IMR-90 (cell line): ENCODE measurements around the gene CASP3. TPM values are rescaled to one million over a fixed set of nuclear protein-coding genes. Genes with fewer than 3 reads are reported as not detected.
A peak's percentile ranks its signal among the peaks of the same experiment; 100 is the strongest.

ENCODE experiments used
- ATAC-seq: fragments of 200-7000 bp; cut with Tn5 transposase; 2 replicates; pipeline ENCODE4 v1.9.1; 2020; ENCODE audit warnings: low read depth, mild to moderate bottlenecking, moderate library complexity
- BruUV-seq: library from RNA; stranded (reverse); fragments of 400-500 nt; replicated peaks from 2 replicates; lab custom pipeline; 2021; lab: Mats Ljungman, UMichigan
- CTCF ChIA-PET: fragments of 300-600 bp; formaldehyde crosslinking; extraction: SDS; loops from one replicate; lab custom pipeline; 2021; ENCODE audit warnings: antibody characterized with exemption; lab: Yijun Ruan, JAX
- POLR2A ChIA-PET: fragments of 300-600 bp; sonication (Branson Sonifier 250); formaldehyde crosslinking; loops from one replicate; lab custom pipeline; 2022; ENCODE audit warnings: antibody characterized with exemption; ENCODE audit not compliant: unreplicated experiment; lab: Charles Lee
- DNase-seq: peaks from one replicate; pipeline ENCODE4 v3.0.0; 2013
- H2AFZ ChIP-seq: replicated peaks from 2 replicates; pipeline ENCODE3; 2013; ENCODE audit warnings: low read length, mild to moderate bottlenecking; ENCODE audit not compliant: poor library complexity
- H2AK5ac ChIP-seq: 2 replicates; pipeline ENCODE4 v1.6.1; 2013; ENCODE audit warnings: low read depth, low read length, inconsistent platforms
- H2AK9ac ChIP-seq: replicated peaks from 2 replicates; pipeline ENCODE3; 2013; ENCODE audit warnings: mild to moderate bottlenecking, low read depth, low read length, moderate library complexity; ENCODE audit not compliant: poor library complexity
- H2BK120ac ChIP-seq: 2 replicates; pipeline ENCODE4 v1.6.1; 2013; ENCODE audit warnings: low read depth, low read length, inconsistent platforms
- H2BK15ac ChIP-seq: 3 replicates; pipeline ENCODE4 v1.6.1; 2013; ENCODE audit warnings: low read depth, low read length, inconsistent platforms
- H2BK20ac ChIP-seq: 2 replicates; pipeline ENCODE4 v1.6.1; 2013; ENCODE audit warnings: low read depth, mild to moderate bottlenecking, inconsistent platforms, low read length, moderate library complexity
- H2BK5ac ChIP-seq: 2 replicates; pipeline ENCODE4 v1.6.1; 2013; ENCODE audit warnings: mild to moderate bottlenecking, low read depth, low read length, inconsistent platforms; ENCODE audit not compliant: poor library complexity, severe bottlenecking
- H3K14ac ChIP-seq: replicated peaks from 2 replicates; pipeline ENCODE4 v1.6.1; 2013; ENCODE audit warnings: low read depth, low read length, inconsistent platforms
- H3K18ac ChIP-seq: 2 replicates; pipeline ENCODE4 v1.6.1; 2013; ENCODE audit warnings: low read depth, low read length, control low read depth
- H3K23ac ChIP-seq: 2 replicates; pipeline ENCODE4 v1.6.1; 2013; ENCODE audit warnings: low read depth, low read length, inconsistent platforms
- H3K27ac ChIP-seq: 2 replicates; pipeline ENCODE4 v1.5.1; 2013; ENCODE audit warnings: mild to moderate bottlenecking, control low read depth, low read length; ENCODE audit not compliant: insufficient read depth
- H3K27me3 ChIP-seq: 2 replicates; pipeline ENCODE4 v1.6.1; 2013; ENCODE audit warnings: low read length; ENCODE audit not compliant: control insufficient read depth, insufficient read depth
- H3K36me3 ChIP-seq: 2 replicates; pipeline ENCODE4 v1.6.1; 2013; ENCODE audit warnings: low read length, mixed read lengths; ENCODE audit not compliant: control insufficient read depth, insufficient read depth
- H3K4ac ChIP-seq: 2 replicates; pipeline ENCODE4 v1.6.1; 2013; ENCODE audit warnings: low read depth, low read length, inconsistent platforms
- H3K4me1 ChIP-seq: 2 replicates; pipeline ENCODE4 v1.6.1; 2013; ENCODE audit warnings: low read length, mixed read lengths; ENCODE audit not compliant: control insufficient read depth, insufficient read depth
- H3K4me2 ChIP-seq: 2 replicates; pipeline ENCODE4 v1.6.1; 2013; ENCODE audit warnings: low read depth, mild to moderate bottlenecking, control low read depth, low read length, moderate library complexity
- H3K4me3 ChIP-seq: 2 replicates; pipeline ENCODE4 v1.5.1; 2013; ENCODE audit warnings: low read depth, mild to moderate bottlenecking, control low read depth, low read length, moderate library complexity; ENCODE audit not compliant: insufficient read depth
- H3K56ac ChIP-seq: 2 replicates; pipeline ENCODE4 v1.6.1; 2013; ENCODE audit warnings: low read length, inconsistent platforms; ENCODE audit not compliant: insufficient read depth; ENCODE audit errors: extremely low read depth
- H3K79me1 ChIP-seq, 2 experiments: 2 replicates each; pipeline ENCODE4 v1.6.1; 2013; ENCODE audit warnings: low read length in 2 of 2, inconsistent platforms in 1 of 2, low read depth in 1 of 2
- H3K9ac ChIP-seq: 2 replicates; pipeline ENCODE4 v1.6.1; 2013; ENCODE audit warnings: low read depth, low read length, control low read depth
- H3K9me1 ChIP-seq: 2 replicates; pipeline ENCODE4 v1.6.1; 2013; ENCODE audit warnings: low read length, inconsistent platforms; ENCODE audit not compliant: insufficient read depth
- H3K9me3 ChIP-seq: 2 replicates; pipeline ENCODE4 v1.6.1; 2013; ENCODE audit warnings: low read length; ENCODE audit not compliant: control insufficient read depth, insufficient read depth
- H4K20me1 ChIP-seq: 2 replicates; pipeline ENCODE4 v1.6.1; 2013; ENCODE audit warnings: low read length, inconsistent platforms; ENCODE audit not compliant: insufficient read depth
- H4K5ac ChIP-seq: 2 replicates; pipeline ENCODE4 v1.6.1; 2013; ENCODE audit warnings: mild to moderate bottlenecking, low read depth, low read length, control low read depth
- H4K8ac ChIP-seq, 2 experiments: 2 replicates each; pipeline ENCODE4 v1.6.1; 2013; ENCODE audit warnings: low read depth in 2 of 2, low read length in 2 of 2, control low read depth in 1 of 2, inconsistent platforms in 1 of 2
- H4K91ac ChIP-seq: 2 replicates; pipeline ENCODE4 v1.6.1; 2013; ENCODE audit warnings: low read depth, low read length, inconsistent platforms; ENCODE audit not compliant: insufficient read depth
- CEBPB ChIP-seq: IDR thresholded peaks from 2 replicates; pipeline ENCODE4 v1.6.1; 2012; ENCODE audit warnings: low read depth, low read length, improper control_type of control experiment
- SMC3 ChIP-seq: fragments of 150-350 bp; IDR thresholded peaks from 2 replicates; pipeline ENCODE4 v1.6.1; 2016; ENCODE audit warnings: low read depth, mild to moderate bottlenecking, antibody characterized with exemption, low read length, moderate library complexity
- WGBS, 2 experiments: methylation state at CpG; one replicate each; pipeline versions ENCODE4 v1.1.5 to v1.1.7; 2013; ENCODE audit warnings: missing lambda C conversion rate in 2 of 2; ENCODE audit not compliant: insufficient read length in 1 of 2; ENCODE audit errors: extremely low coverage in 2 of 2; 5-methylcytosine and 5-hydroxymethylcytosine counted together
- dilution Hi-C: fragments of 300-500 bp; cut with HindIII; formaldehyde crosslinking; loops from one replicate; pipeline ENCODE4 v1.14.3; 2018; ENCODE audit warnings: low sequenced_read_pairs; ENCODE audit not compliant: unreplicated experiment
- in situ Hi-C: fragments of 300-500 bp; cut with MboI; formaldehyde crosslinking; loops from 3 replicates; pipeline ENCODE4 v1.14.3; 2019; ENCODE audit warnings: low sequenced_read_pairs, inconsistent platforms, mixed read lengths
- intact Hi-C: fragments of 100-400 bp; cut with micrococcal nuclease; formaldehyde crosslinking; loops from 2 replicates; pipeline ENCODE4 v1.10.0; 2022
- polyA plus RNA-seq, 3 experiments: library from polyadenylated mRNA; depleted of rRNA; stranded (reverse); fragments of >200 nt; gene quantifications; 2 replicates each; pipeline ENCODE4 v1.2.3, GENCODE V29; 2012; ENCODE audit warnings: low replicate concordance in 1 of 3
- total RNA-seq: library from RNA; depleted of rRNA; stranded (reverse); fragments of >200 nt; gene quantifications from 2 replicates; pipeline ENCODE4 v1.2.3, GENCODE V29; 2012

The CASP3 gene
- total and polyA plus RNA-seq, 2 of the 4 experiments (the other 2 are of a cell fraction), result 26.7 to 27.4 TPM

DNA sequence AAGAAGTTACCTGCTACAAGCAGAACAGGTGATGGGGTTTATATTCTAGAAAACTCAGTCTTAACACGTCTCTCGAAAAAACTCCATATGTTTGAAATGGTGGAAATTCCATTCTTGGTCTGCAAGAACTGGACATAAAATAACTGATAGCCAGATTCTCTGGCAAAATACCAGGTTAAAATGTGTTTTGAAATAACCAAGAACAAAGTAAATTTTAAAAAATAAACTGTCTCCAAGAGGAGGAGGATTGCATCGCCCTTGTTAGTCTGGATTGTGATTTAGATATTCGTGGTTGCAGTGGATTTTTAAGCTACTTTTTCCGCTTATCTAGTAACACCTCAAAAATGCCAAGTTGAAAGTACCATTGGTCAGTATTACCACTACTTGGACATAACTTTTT lies 43.8 kb upstream of the CASP3 start:
- POLR2A ChIA-PET, result no interaction called here
- Histone ChIP-seq H4K91ac (no peak overlapping the region), H3K36me3 (peaks cover 1% of the 10 kb centered on the region; the same call in 1 of the 2 replicates), H3K4ac (no peak overlapping the region), H3K18ac (no peak overlapping the region), H4K5ac (no peak overlapping the region), H3K14ac (no peak overlapping the region), H2AFZ (no peak overlapping the region), H2BK20ac (no peak overlapping the region), H2AK9ac (no peak overlapping the region), H4K8ac (no peak overlapping the region), H3K9me3 (no peaks in the 10 kb centered on the region), H3K4me1 (peaks cover 2% of the 10 kb centered on the region; the same call in 1 of the 2 replicates), H2AK5ac (no peak overlapping the region), H3K27ac (no peak overlapping the region), H3K23ac (no peak overlapping the region), H3K4me3 (no peak overlapping the region), H2BK15ac (no peak overlapping the region), H3K9ac (no peak overlapping the region), H3K4me2 (no peak overlapping the region), H3K79me1 (0 out of 4 replicates have a peak, but pooled peaks cover 2 to 4% of the 10 kb centered on the region in 2 experiments), H3K9me1 (peaks cover 4% of the 10 kb centered on the region; the same call in 1 of the 2 replicates), H3K27me3 (no peaks in the 10 kb centered on the region), H3K56ac (no peak overlapping the region), H2BK120ac (no peak overlapping the region), H2BK5ac (no peak overlapping the region), H4K20me1 (no peaks in the 10 kb centered on the region)
- intact Hi-C loops, result no loop called here
- peak; percentile 62 for DNase-seq
- TF ChIP-seq CEBPB, result 0 out of 2 replicates have a peak, but pooled peaks have one; percentile 6
- TF ChIP-seq SMC3, result no peak
- CTCF ChIA-PET, result no interaction called here
- no TSS peak for BruUV-seq
- no CpG with 5 or more reads among the region's 5 CpGs for WGBS, 2 experiments
- in situ Hi-C loops, result no loop called here
- ATAC-seq, result no peak; the same call in 1 of the 2 replicates
- dilution Hi-C loops, result no loop called here
